ENCODE data around the gene CHN2. TPM values are rescaled to one million over a fixed set of nuclear protein-coding genes. Genes with fewer than 3 reads are reported as not detected.

Gene CHN2
- total RNA-seq, 1 experiment from 2014 or later = 18.8 TPM

- CTCF ChIA-PET = no interaction called here
- intact Hi-C loops (cut with micrococcal nuclease; ENCODE audit: unreplicated experiment) = no loop called here
- Mint-ChIP-seq H3K4me3 (ENCODE audit: unreplicated experiment) (no peak overlapping the region), H3K4me1 (ENCODE audit: low read depth, unreplicated experiment) (peaks cover 20% of the 10 kb centered on the region), H3K27ac (ENCODE audit: unreplicated experiment) (no peak overlapping the region), H3K9me3 (ENCODE audit: unreplicated experiment) (no peaks in the 10 kb centered on the region), H3K27me3 (ENCODE audit: insufficient read depth, unreplicated experiment) (no peaks in the 10 kb centered on the region), H3K36me3 (ENCODE audit: insufficient read depth, unreplicated experiment) (peaks cover 11% of the 10 kb centered on the region)
- POLR2A ChIA-PET = no interaction called here
- DNase-seq = no peak
- H3K27me3 ChIP-seq (replicated peaks; ENCODE audit: control insufficient read depth, insufficient read depth, low read length) = no peaks in the 10 kb centered on the region
- TF ChIP-seq, protein P1, sequence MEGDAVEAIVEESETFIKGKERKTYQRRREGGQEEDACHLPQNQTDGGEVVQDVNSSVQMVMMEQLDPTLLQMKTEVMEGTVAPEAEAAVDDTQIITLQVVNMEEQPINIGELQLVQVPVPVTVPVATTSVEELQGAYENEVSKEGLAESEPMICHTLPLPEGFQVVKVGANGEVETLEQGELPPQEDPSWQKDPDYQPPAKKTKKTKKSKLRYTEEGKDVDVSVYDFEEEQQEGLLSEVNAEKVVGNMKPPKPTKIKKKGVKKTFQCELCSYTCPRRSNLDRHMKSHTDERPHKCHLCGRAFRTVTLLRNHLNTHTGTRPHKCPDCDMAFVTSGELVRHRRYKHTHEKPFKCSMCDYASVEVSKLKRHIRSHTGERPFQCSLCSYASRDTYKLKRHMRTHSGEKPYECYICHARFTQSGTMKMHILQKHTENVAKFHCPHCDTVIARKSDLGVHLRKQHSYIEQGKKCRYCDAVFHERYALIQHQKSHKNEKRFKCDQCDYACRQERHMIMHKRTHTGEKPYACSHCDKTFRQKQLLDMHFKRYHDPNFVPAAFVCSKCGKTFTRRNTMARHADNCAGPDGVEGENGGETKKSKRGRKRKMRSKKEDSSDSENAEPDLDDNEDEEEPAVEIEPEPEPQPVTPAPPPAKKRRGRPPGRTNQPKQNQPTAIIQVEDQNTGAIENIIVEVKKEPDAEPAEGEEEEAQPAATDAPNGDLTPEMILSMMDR (IDR thresholded peaks at IDR 0.05; ENCODE audit: insufficient read depth in 1 of 2, low read depth in 1 of 2, low read length in 1 of 2, severe bottlenecking in 1 of 2, unreplicated experiment in 1 of 2) = no peak
- H3K9me3 ChIP-seq = no peaks in the 10 kb centered on the region
- peaks cover 17% of the 10 kb centered on the region for H3K4me1 ChIP-seq
- BruUV-seq (replicated peaks) = no TSS peak
- H3K36me3 ChIP-seq (ENCODE audit: control insufficient read depth, insufficient read depth, low read length) = no peaks in the 10 kb centered on the region
- H3K4me3 ChIP-seq (ENCODE audit: low read depth, low read length) = no peak overlapping the region
Observed at GRCh38 chr7:29381206-29382094, 186.9 kb downstream of the CHN2 start.

DNA sequence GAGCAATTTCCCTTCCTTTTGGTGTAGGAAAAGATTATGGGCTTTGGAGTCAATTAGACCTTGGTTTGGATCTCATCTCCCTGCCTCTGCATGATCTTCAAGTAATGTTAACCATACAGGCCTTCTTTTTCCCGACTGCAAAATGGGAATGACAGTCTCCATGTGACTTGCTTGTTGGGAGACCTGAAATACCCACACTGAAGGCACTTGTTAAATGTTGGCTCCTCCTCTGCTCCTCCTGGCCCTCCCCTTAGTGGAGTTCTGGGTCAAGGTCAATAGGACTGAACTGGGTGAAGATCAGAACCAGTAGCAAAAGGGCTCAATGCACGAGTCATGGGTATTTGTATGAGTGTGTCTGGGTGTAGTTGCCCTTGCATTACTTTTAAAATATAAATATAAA, 189.7 kb downstream of the CHN2 start:
- no TSS peak for BruUV-seq (replicated peaks)
- intact Hi-C loops (cut with micrococcal nuclease; ENCODE audit: unreplicated experiment) = no loop called here
- Mint-ChIP-seq H3K4me3 (ENCODE audit: unreplicated experiment) (no peak overlapping the region), H3K4me1 (ENCODE audit: low read depth, unreplicated experiment) (peaks cover 7% of the 10 kb centered on the region), H3K27me3 (ENCODE audit: insufficient read depth, unreplicated experiment) (no peaks in the 10 kb centered on the region), H3K9me3 (ENCODE audit: unreplicated experiment) (no peaks in the 10 kb centered on the region), H3K36me3 (ENCODE audit: insufficient read depth, unreplicated experiment) (peaks cover 5% of the 10 kb centered on the region), H3K27ac (ENCODE audit: unreplicated experiment) (no peak overlapping the region)
- POLR2A ChIA-PET = no interaction called here
- CTCF ChIA-PET = no interaction called here
- no peaks in the 10 kb centered on the region for H3K36me3 ChIP-seq (ENCODE audit: control insufficient read depth, insufficient read depth, low read length)
- H3K4me1 ChIP-seq = no peaks in the 10 kb centered on the region; the same call in 1 of the 2 replicates
- no peak overlapping the region for H3K4me3 ChIP-seq (ENCODE audit: low read depth, low read length)
- TF ChIP-seq, protein P1 (IDR thresholded peaks at IDR 0.05; ENCODE audit: insufficient read depth in 1 of 2, low read depth in 1 of 2, low read length in 1 of 2, severe bottlenecking in 1 of 2, unreplicated experiment in 1 of 2) = no peak
- H3K9me3 ChIP-seq = no peaks in the 10 kb centered on the region
- no peak for DNase-seq
- H3K27me3 ChIP-seq (replicated peaks; ENCODE audit: control insufficient read depth, insufficient read depth, low read length) = no peaks in the 10 kb centered on the region

- H3K9me3 Mint-ChIP-seq (ENCODE audit: unreplicated experiment) = no peaks in the 10 kb centered on the region
- TF ChIP-seq, protein P1 (IDR thresholded peaks at IDR 0.05; ENCODE audit: insufficient read depth in 1 of 2, low read depth in 1 of 2, low read length in 1 of 2, severe bottlenecking in 1 of 2, unreplicated experiment in 1 of 2) = no peak
- H3K4me1 Mint-ChIP-seq (ENCODE audit: low read depth, unreplicated experiment) = peaks cover 7% of the 10 kb centered on the region
- Histone ChIP-seq H3K4me3 (ENCODE audit: low read depth, low read length) (no peak overlapping the region), H3K4me1 (no peaks in the 10 kb centered on the region; the same call in 1 of the 2 replicates), H3K27me3 (replicated peaks; ENCODE audit: control insufficient read depth, insufficient read depth, low read length) (no peaks in the 10 kb centered on the region), H3K36me3 (ENCODE audit: control insufficient read depth, insufficient read depth, low read length) (no peaks in the 10 kb centered on the region), H3K9me3 (no peaks in the 10 kb centered on the region)
- no TSS peak for BruUV-seq (replicated peaks)
- H3K27ac Mint-ChIP-seq (ENCODE audit: unreplicated experiment) = peak overlapping the region; percentile 34
- no peak for DNase-seq
- intact Hi-C loops (cut with micrococcal nuclease; ENCODE audit: unreplicated experiment) = no loop called here
- H3K36me3 Mint-ChIP-seq (ENCODE audit: insufficient read depth, unreplicated experiment) = peaks cover 5% of the 10 kb centered on the region
- H3K27me3 Mint-ChIP-seq (ENCODE audit: insufficient read depth, unreplicated experiment) = no peaks in the 10 kb centered on the region
- POLR2A ChIA-PET = no interaction called here
- H3K4me3 Mint-ChIP-seq (ENCODE audit: unreplicated experiment) = no peak overlapping the region
- CTCF ChIA-PET = no interaction called here
Observed at GRCh38 chr7:29385214-29385814, 190.7 kb downstream of the CHN2 start.

All from Caco-2 (cell line).